ENCODE measurements around the gene LTN1. TPM values are rescaled to one million over a fixed set of nuclear protein-coding genes. Genes with fewer than 3 reads are reported as not detected.
A peak's percentile ranks its signal among the peaks of the same experiment; 100 is the strongest.
"Not testable (repeated sequence)": the region's sequence is repeated elsewhere in the genome, so short reads cannot be mapped to it uniquely, and the experiment has no call there.

Gene LTN1, protein sequence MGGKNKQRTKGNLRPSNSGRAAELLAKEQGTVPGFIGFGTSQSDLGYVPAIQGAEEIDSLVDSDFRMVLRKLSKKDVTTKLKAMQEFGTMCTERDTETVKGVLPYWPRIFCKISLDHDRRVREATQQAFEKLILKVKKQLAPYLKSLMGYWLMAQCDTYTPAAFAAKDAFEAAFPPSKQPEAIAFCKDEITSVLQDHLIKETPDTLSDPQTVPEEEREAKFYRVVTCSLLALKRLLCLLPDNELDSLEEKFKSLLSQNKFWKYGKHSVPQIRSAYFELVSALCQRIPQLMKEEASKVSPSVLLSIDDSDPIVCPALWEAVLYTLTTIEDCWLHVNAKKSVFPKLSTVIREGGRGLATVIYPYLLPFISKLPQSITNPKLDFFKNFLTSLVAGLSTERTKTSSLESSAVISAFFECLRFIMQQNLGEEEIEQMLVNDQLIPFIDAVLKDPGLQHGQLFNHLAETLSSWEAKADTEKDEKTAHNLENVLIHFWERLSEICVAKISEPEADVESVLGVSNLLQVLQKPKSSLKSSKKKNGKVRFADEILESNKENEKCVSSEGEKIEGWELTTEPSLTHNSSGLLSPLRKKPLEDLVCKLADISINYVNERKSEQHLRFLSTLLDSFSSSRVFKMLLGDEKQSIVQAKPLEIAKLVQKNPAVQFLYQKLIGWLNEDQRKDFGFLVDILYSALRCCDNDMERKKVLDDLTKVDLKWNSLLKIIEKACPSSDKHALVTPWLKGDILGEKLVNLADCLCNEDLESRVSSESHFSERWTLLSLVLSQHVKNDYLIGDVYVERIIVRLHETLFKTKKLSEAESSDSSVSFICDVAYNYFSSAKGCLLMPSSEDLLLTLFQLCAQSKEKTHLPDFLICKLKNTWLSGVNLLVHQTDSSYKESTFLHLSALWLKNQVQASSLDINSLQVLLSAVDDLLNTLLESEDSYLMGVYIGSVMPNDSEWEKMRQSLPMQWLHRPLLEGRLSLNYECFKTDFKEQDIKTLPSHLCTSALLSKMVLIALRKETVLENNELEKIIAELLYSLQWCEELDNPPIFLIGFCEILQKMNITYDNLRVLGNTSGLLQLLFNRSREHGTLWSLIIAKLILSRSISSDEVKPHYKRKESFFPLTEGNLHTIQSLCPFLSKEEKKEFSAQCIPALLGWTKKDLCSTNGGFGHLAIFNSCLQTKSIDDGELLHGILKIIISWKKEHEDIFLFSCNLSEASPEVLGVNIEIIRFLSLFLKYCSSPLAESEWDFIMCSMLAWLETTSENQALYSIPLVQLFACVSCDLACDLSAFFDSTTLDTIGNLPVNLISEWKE (N-terminal part only)
- 48.2 and 79.4 TPM in 2 replicates for total RNA-seq (2014; rRNA removed; shearing (Covaris generic))

DNA sequence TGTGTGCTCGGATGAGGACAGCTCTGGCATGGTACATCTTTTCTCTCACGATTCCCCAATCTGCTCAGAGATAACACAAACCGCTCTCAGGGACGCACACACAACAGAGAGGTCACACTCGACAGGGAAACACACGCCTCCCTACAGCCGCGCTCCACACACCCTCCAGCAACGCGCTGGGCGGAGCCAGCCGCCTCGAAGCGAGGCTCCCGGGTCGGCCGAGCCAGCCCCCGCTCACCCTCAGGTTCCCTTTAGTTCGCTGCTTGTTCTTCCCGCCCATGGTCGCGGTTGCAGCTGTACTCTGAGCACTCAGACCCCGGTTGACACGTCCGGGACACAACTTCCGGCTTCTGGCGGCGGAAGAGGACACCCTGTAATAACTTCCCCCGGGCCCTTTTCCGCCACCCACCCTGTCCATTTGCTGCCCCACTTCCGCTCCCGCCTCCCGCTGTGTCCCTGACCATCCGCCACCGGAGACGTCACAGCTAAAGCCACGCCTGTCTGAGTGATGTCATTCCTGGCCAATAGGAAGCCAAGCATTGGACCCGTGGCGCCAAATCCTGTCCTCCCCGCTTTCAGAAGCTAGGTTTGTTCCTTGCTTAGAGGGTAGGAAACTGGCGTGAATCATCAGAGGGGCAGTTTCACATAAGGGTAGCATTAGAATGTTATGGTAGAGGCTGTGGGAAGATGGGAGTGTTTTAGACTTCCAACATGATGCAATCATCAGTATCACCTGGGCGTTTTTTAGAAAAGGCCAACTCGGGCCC lies at the start of gene LTN1:
Gene LTN1, minus strand, starts transcription at position 352 of the 767 bp plus-strand sequence. Its CDS starts 72 bp downstream, at position 280.
- in situ Hi-C loops (cut with HindIII; ENCODE audit: low sequenced_read_pairs): no loop called here
- DNase-seq (ENCODE audit: low spot score): peak; percentile 99

DNA sequence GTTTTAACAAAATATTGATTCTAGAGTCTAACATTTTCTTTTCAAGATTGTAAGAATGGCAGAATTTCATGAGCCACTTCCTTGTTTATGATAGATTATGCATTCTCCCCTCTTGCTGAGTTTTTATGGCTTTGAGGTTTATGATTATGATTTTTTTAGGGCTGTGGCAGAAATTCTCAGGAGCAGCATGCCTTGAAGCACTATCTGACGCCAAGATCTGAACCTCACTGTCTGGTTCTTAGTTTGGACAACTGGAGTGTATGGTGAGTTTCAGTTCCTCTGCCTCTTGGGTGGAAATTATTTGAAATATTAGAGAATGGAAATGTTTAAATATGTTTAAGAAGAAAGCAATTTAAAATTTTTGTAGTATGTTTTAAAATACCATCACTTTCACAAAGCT lies 42.0 kb upstream of the LTN1 start:
- no peak for DNase-seq (ENCODE audit: low spot score)

DNA sequence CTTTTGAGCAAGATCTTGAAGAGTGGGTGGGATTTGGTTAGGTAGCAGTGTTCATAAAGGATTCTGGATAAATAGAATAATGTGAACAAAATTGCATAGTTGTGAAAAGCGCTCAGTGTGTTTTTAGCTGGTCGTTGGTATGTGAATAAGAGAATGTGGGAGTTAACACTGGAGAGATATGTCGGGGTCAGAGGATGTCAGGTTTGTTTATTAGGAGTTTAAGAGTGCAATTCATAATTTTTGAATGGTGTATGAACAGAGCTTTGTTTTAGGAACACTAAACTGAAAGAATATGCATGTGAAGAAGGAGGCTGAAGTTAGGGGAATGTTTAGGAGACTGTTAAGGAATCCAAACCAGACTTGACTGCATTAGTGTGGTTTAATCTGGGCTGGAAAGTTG lies 41.2 kb upstream of the LTN1 start:
- in situ Hi-C loops (cut with HindIII; ENCODE audit: low sequenced_read_pairs): no loop called here
- DNase-seq (ENCODE audit: low spot score): no peak

More for the DNA sequence above, 42.0 kb upstream of the LTN1 start:
- in situ Hi-C loops (cut with HindIII; ENCODE audit: low sequenced_read_pairs): no loop called here

DNA sequence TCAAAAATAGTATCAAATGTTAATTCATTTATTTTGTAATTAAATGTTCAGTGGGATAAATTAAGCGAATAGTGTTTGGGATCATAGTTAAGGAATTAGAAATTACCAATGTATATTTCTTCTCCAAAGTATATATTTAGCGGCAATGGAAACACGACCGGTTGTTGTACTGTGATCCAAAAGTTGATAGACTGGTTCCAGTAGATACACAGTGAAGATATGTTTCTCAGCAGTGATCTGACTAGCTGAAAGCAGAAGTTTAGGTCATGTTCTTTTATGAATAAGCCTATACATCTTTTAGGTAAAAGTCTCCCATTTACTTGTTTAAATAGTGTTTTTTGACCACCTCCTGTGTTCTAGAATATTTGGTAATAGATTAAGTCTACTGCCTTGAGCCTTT lies 40.6 kb upstream of the LTN1 start:
- in situ Hi-C loops (cut with HindIII; ENCODE audit: low sequenced_read_pairs): no loop called here

DNA sequence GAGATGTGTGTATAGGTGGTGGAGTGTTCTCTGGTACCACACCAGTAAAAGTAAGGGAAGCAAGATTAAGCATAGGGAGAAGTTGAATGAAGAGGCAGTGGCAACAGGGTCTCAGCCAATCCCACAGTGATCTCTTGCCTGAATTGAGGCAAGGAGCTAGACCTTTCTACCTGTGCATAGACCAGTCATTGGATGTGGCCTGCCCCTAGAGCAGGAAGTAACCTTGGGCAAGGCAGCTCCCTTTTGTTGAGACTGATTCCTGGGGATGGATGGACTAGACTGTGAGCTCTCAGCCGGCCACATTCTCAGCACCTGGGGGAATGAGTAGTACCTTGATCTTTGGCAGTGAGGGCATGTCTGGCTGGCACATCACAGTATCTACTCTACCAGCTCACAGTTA lies 38.2 kb upstream of the LTN1 start:
- DNase-seq (ENCODE audit: low spot score): no peak
- in situ Hi-C loops (cut with HindIII; ENCODE audit: low sequenced_read_pairs): no loop called here

More for the DNA sequence above, 40.6 kb upstream of the LTN1 start:
- no peak for DNase-seq (ENCODE audit: low spot score)

DNA sequence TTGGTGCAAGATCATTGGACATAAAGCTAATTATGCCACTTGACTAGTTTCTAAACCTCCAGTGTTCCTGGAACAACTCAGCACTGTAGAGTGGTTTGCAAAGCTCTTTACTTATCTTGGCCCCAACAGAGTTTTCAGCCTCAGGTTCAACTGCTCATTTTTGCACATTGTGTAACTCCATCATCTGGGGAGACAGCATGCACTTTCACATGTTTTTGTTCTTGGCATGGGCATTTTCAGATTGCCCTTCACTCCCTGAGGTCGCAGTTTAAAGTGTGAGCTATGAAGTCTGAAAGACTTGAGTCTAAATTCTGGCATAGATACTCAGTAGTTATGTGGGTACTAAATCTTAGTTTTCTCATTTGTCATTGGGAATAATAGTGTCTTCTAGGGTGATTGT lies 36.8 kb upstream of the LTN1 start:
- in situ Hi-C loops (cut with HindIII; ENCODE audit: low sequenced_read_pairs): no loop called here
- DNase-seq (ENCODE audit: low spot score): no peak

DNA sequence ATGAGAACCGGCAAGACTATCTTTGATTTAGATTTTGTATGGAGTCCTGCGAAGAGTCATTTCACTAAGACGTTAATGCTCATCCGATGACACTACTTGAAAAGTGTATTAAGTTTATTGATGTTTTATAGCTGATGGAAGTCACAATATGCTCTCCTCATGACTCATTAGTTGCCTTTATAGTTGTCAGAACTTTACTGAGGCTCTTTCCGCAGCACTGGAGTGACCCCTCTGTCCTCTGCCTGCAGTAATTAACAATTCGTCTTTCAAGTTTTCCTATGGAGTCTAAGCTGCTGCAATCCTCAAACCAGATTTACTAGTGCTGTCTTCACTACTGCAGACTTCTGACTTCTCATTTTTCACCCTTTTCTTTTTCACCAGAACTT lies 32.6 kb upstream of the LTN1 start:
- no peak for DNase-seq (ENCODE audit: low spot score)
- in situ Hi-C loops (cut with HindIII; ENCODE audit: low sequenced_read_pairs): no loop called here

DNA sequence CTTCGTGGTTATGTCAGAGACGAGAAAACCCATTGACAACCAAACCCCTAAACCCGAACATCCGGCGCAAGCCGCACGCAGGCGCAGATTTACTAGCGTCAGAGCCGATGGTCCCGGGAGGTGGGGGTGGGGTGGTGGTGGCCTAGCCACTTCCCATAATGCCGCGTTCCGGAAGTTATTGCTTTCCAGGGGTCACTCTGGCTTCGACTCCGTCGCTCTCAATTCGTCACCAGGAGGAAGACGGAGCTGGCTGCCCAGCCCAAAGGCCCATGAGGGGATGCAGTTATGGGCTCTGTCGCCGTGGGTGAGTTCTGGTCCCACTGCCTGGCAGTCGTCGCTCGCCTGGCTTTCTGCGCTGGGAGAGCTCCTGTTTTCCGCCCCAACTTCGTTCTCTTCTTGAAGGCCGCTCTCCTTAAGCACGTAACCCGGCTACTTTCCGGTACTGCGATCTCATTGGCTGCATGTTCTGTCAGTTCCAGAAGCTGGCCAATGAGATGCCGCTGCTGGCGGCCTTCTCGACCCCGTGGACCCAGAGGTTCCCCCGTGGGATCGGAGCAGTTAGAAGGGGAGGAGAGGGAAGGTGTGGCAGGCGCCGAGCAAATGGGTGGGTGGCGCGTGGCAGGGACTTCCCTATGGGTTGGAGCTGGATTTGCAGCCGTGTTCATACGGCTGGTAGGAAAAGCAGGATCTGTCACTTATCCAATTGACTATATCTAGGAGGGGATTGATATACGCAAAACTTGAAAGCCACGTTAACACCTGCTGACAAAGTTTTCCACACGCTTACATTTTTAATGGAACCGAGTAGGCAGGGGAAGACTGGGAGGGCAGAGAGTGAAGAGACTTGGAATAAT lies 32.0 kb upstream of the LTN1 start, which contains the start of gene USP16:
Gene USP16, plus strand, starts transcription at position 195 of the 854 bp plus-strand sequence. CDS start 3,246 bp downstream, outside the sequence.
- in situ Hi-C loops (cut with HindIII; ENCODE audit: low sequenced_read_pairs): no loop called here
- peak; percentile 97 for DNase-seq (ENCODE audit: low spot score)

DNA sequence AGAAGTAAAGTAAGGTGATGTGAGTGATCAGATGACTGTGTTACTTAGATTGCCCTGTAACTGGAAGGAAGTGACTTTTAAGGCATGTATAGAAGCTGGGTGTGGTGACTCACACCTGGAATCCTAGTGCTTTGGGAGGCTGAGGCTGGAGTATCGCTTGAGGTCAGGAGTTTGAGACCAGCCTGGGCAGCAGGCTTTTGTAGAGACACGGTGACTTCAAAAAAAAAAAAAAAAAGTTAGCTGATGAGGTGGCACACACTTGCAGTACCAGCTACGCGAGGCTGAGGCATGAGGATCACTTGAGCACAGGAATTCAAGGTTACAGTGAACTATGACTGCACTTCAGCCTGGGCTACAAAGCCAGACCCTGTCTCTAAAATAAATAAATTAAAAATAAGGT lies 29.5 kb upstream of the LTN1 start:
- no peak for DNase-seq (ENCODE audit: low spot score)
- in situ Hi-C loops (cut with HindIII; ENCODE audit: low sequenced_read_pairs): no loop called here

DNA sequence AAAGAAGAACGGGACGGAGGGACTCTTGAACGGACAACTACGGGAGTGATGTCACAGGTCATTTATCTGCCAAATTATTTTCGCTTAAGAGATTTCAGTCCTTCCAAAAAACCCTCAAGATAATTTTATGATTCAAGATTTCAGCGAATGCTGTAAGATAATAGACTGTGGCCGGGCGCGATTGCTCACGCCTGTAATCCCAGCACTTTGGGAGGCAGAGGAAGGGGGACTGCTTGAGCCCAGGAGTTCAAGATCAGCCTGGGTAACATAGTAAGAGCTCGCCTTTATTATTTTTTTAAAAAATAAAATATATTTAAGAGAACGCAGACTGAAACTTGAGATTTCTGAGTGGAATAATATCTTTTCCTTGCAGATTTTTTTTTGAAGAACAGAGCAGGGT lies 25.9 kb upstream of the LTN1 start:
- in situ Hi-C loops (cut with HindIII; ENCODE audit: low sequenced_read_pairs): no loop called here

DNA sequence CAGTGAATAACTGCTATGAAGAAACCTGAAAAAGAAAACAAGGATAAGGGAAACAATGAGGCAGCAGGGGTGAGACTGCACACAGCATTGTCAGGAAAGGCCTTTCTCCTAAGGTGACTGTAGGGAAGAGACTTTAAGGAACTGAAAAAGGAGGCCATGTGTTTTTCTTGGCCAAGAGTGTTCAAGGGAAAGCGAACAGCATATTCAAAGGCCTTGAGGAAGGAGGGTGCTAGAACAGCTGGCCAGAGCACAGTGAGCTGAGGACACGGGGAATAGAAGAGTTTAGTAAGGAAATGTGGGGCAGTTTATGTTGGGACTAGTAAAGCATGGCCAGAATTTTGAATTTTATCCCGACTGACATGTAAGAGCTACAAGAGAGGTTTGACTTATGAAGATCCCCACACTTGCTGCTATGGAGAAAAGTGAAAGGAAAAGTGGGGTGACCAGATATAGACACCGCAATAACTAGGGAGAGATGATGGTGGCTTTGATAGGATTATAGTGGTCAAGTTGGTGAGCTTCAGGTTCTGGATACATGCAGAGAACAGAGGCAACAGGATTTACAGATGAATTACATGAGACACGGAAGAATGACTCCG lies 25.1 kb upstream of the LTN1 start:
- DNase-seq (ENCODE audit: low spot score): no peak
- in situ Hi-C loops (cut with HindIII; ENCODE audit: low sequenced_read_pairs): no loop called here

More for the DNA sequence above, 25.9 kb upstream of the LTN1 start:
- DNase-seq (ENCODE audit: low spot score): peak; percentile 9

DNA sequence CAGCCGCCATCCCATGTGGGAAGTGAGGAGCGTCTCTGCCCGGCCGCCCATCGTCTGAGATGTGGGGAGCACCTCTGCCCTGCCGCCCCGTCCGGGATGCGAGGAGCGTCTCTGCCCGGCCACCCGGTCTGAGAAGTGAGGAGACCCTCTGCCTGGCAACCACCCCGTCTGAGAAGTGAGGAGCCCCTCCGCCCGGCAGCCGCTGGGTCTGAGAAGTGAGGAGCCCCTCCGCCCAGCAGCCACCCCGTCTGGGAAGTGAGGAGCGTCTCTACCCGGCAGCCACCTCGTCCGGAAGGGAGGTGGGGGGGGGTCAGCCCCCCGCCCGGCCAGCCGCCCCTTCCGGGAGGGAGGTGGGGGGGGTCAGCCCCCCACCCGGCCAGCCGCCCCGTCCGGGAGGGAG lies 18.6 kb upstream of the LTN1 start:
- DNase-seq (ENCODE audit: low spot score); in situ Hi-C loops (cut with HindIII; ENCODE audit: low sequenced_read_pairs): not testable (repeated sequence)

DNA sequence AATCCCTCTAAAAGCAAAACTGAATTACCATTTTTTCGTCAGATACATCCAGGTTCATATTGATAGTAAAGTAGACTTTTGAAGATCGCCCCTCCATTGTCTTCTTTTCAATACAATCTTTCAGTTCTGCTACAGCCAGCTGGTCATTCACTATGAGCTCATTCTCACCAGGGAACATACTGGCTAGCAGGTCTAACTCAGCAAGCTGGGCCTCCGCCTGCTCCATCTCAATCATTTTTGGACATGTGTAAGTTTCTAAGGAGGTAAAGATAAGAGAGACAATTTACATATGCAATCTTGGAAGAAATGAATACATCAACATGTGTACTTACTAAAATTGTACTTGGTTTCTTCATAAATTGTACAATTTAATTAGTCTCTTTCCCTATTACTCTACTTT lies 15.7 kb upstream of the LTN1 start:
- no peak for DNase-seq (ENCODE audit: low spot score)
- in situ Hi-C loops (cut with HindIII; ENCODE audit: low sequenced_read_pairs): no loop called here

DNA sequence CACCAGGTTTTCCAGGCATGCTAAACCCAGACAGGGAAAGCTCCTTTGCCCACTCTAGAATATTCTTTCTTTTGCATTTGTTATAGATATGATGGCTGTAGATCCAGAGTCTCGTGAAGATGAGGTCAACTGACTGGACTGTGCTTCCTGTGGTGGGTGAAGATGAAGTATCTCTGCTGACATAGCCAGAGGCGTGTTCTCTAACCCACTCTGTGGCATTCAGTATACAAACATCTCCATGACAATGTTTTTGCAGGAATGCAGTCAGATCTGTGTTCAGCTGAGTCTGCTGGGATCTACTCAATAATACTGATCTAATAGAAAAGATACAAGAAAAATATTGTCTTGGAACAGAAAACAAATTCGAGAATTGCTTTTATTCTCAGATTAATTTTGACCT lies 15.1 kb upstream of the LTN1 start:
- in situ Hi-C loops (cut with HindIII; ENCODE audit: low sequenced_read_pairs): no loop called here
- DNase-seq (ENCODE audit: low spot score): no peak

DNA sequence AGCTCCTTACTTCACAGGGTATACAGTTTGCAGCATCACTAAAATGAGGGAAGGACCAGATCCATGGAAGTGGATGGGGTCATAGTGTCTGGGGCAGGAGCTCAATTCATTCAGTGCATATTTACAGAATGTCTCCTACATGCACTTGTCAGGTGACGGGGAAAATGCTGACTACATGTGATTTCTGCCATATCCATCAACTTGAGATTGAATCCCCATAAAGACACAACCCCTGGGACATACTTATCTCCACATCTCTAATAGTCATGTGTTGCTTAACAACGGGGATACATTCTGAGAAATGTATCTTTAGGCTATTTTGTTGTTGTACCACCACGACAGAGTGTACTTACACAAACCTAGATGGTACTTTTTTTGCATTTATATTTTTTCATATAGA lies 14.5 kb upstream of the LTN1 start:
- in situ Hi-C loops (cut with HindIII; ENCODE audit: low sequenced_read_pairs): no loop called here
- no peak for DNase-seq (ENCODE audit: low spot score)

DNA sequence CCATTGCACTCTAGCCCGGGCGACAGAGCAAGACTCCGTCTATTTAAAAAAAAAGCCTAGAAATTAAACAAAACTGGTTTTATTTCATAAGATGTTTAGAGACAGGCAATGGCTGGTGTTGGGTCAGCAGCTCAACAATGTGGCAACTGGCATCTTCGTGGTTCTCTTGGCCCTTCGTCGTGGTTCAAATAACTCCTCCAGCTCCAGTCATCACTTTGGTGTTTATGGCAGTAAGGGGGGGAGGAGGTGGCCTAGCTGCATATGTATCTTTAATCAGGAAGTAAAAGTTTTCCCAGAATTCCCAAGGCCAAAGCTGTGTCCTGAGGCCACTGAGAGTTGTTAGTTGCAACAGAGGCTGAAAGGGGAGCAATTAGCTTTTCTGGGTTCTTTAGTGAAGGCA lies 13.0 kb upstream of the LTN1 start:
- in situ Hi-C loops (cut with HindIII; ENCODE audit: low sequenced_read_pairs): no loop called here
- no peak for DNase-seq (ENCODE audit: low spot score)

DNA sequence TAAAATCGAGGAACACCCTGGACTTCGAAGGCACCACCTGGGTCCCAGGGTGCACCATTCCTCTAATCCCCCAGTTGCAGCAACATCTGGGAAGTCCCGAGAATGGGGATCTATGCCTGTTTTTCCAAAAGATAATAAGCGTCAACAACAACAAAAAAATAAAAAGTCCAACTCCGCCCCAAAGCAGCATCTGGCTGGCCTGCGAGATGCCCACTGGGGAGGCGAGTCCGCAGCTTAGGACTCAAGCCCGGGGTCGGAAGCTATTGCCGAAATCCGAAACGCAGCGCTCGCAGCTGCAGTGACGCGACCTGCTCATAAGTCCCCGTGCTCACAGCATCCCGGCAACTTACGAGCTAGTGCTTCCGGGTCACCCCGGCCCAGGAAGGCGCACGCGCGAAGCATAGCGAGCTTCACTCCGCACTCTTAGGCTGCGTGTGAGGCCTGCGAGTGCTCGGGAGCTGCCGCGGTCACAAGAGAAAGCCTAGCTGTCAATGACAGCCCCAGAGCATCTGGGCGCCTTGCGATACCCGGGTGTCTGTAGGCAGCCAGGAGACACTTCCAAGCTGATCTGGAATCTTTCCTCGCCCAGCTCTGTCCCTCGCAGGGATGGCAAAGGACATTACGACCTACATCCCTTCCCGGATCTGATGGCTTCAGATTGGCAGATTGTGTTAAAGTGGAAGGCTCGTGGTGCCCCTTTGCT lies 9.9 kb upstream of the LTN1 start:
- DNase-seq (ENCODE audit: low spot score): peak; percentile 96
- in situ Hi-C loops (cut with HindIII; ENCODE audit: low sequenced_read_pairs): no loop called here

All from G401 (cell line).